ENCODE data around the gene RCSD1.
A peak's percentile ranks its signal among the peaks of the same experiment; 100 is the strongest.

Gene RCSD1

DNA sequence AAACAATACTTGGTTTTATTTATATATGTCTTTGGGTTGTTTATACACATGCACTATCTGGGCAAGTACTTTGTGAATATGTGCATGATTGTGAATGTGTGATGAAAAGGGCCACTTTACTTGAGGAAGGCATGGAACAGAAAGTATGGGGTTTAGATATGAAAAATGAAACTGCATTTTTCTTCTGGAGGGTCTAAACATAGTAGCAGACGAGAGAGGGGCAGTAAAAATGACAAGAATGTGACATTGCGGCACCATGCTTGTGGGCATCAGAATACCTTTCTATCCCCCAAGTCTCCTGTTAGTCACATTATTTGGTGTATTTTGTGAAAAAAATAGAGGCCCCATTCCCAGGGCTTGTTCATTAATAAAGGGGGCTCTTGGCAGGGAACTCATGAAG is 76.3 kb downstream of the RCSD1 start:
- H3K4me3 ChIP-seq (replicated peaks; ENCODE audit: low read depth, low read length): no peak overlapping the region
- no peak for DNase-seq (ENCODE audit: low read depth)
- no peak for TF ChIP-seq CTCF (IDR thresholded peaks at IDR 0.05; ENCODE audit: low read length, missing control alignments)

DNA sequence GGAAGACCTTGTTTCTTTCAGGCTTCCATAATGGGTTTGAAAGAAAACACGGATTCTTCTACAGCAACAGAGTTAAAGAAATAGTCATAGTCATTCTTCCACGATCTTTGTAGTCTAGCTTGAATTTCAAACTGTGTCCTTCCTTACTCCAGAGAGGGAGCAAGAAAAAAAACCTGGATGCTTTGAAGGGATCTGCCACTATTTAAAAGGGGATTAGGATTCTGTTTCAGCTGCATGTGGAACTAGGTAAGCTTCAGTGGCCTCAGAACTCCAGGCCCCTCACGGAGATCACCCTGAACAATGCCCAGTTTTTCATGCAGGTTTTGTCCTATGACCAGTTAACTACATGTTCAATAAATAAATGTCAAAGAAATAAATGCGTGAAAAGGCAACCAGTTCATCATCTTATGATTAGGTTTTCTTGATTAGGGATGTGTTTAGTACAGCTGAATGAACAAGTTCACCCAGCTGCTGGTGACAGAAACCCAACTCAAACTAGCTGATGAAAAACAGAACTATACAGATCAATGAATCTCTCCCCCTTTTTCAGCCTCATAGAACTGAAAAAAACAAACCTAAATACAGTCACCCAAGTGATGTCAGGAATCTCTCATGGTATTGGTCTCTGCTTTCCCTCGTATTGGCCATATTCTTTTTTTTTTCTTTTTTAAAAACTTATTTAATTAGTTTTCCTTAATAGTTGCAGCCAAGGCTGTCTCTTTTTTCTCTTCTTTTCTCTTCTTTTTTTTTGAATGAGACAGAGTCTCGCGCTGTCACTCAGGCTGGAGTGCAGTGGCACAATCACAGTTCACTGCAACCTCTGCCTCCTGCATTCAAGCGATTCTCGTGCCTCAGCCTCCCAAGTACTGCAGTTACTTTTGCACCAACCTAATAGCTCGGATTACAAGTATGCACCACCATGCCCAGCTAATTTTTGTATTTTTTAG is 77.2 kb downstream of the RCSD1 start:
- DNase-seq (ENCODE audit: low read depth): no peak
- H3K4me3 ChIP-seq (replicated peaks; ENCODE audit: low read depth, low read length): no peak overlapping the region
- TF ChIP-seq CTCF (IDR thresholded peaks at IDR 0.05; ENCODE audit: low read length, missing control alignments): no peak

DNA sequence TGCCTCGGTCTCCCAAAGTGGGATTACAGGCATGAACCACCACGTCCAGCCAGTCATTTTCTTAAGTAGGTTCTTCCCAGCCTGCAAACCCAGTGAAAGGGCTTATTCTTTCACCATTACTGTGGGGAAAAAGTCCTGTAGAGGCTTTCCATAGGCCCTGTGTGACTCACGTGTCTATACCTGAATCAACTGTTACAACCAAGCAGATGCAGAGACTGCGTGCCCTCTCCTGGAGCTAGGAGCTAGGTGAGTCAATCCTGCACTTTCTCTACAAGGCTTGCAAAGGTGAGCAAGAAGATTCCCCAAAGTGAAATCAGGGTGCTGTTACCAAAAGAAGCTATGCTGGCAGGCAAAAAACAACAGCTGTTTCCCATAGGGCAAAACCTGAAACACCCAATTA is 77.9 kb downstream of the RCSD1 start:
- no peak for TF ChIP-seq CTCF (IDR thresholded peaks at IDR 0.05; ENCODE audit: low read length, missing control alignments)
- no peak overlapping the region for H3K4me3 ChIP-seq (replicated peaks; ENCODE audit: low read depth, low read length)
- DNase-seq (ENCODE audit: low read depth): no peak

GRCh38 chr1:167708940-167709389 is 78.9 kb downstream of the RCSD1 start:
- no peak overlapping the region for H3K4me3 ChIP-seq (replicated peaks; ENCODE audit: low read depth, low read length)
- no peak for TF ChIP-seq CTCF (IDR thresholded peaks at IDR 0.05; ENCODE audit: low read length, missing control alignments)
- peak; percentile 14 for DNase-seq (ENCODE audit: low read depth)

DNA sequence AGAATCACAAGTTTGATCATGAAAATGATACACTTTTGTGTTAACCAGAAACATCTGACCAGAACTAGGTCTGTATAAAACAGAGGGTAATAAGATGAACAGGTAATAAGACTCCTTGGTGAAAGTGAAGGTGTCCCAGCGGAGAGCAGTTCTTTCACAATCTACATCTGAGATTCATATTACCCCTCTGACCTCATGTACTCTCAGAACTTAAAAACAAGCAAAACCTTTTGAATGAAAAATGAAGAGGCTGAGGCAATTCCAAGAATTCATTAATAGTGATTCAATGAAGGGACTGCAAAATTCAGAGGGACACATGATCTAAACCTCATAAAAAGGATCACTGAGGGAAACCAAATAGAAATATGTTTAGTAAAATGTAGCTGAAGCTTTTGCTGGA is 80.8 kb downstream of the RCSD1 start:
- no peak for DNase-seq (ENCODE audit: low read depth)
- no peak for TF ChIP-seq CTCF (IDR thresholded peaks at IDR 0.05; ENCODE audit: low read length, missing control alignments)
- no peak overlapping the region for H3K4me3 ChIP-seq (replicated peaks; ENCODE audit: low read depth, low read length)

DNA sequence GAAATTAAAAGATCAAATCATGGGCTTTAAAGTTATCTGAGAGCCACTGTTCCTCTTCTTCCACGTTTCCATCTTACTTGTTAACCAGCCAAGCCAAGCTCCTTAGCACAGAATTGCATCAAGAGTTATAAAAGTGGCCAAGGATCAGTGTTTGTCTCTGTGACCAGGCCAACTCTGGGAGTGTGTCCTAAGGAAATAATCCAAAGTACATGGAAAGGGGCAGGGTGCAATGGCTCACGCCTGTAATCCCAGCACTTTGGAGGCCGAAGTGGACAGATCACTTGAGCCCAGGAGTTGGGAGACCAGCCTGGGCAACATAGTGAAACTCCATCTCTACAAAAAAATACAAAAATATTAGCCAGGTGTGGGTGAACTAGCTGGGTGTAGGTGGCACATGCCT is 81.8 kb downstream of the RCSD1 start:
- no peak overlapping the region for H3K4me3 ChIP-seq (replicated peaks; ENCODE audit: low read depth, low read length)
- no peak for TF ChIP-seq CTCF (IDR thresholded peaks at IDR 0.05; ENCODE audit: low read length, missing control alignments)
- no peak for DNase-seq (ENCODE audit: low read depth)
